ENCODE measurements around the gene PAX1.
A peak's percentile ranks its signal among the peaks of the same experiment; 100 is the strongest.

Gene PAX1

GRCh38 chr20:21713470-21713869 lies 8.0 kb downstream of the PAX1 start:
- H3K4me3 ChIP-seq (ENCODE audit: low read depth, low read length), result no peak overlapping the region
- TF ChIP-seq CTCF (IDR thresholded peaks at IDR 0.05; ENCODE audit: control insufficient read depth, extremely low read depth, insufficient read depth), result no peak
- no peak for DNase-seq (ENCODE audit: low read depth)

GRCh38 chr20:21713901-21714296 lies 8.4 kb downstream of the PAX1 start:
- no peak overlapping the region for H3K4me3 ChIP-seq (ENCODE audit: low read depth, low read length)
- no peak for DNase-seq (ENCODE audit: low read depth)

DNA sequence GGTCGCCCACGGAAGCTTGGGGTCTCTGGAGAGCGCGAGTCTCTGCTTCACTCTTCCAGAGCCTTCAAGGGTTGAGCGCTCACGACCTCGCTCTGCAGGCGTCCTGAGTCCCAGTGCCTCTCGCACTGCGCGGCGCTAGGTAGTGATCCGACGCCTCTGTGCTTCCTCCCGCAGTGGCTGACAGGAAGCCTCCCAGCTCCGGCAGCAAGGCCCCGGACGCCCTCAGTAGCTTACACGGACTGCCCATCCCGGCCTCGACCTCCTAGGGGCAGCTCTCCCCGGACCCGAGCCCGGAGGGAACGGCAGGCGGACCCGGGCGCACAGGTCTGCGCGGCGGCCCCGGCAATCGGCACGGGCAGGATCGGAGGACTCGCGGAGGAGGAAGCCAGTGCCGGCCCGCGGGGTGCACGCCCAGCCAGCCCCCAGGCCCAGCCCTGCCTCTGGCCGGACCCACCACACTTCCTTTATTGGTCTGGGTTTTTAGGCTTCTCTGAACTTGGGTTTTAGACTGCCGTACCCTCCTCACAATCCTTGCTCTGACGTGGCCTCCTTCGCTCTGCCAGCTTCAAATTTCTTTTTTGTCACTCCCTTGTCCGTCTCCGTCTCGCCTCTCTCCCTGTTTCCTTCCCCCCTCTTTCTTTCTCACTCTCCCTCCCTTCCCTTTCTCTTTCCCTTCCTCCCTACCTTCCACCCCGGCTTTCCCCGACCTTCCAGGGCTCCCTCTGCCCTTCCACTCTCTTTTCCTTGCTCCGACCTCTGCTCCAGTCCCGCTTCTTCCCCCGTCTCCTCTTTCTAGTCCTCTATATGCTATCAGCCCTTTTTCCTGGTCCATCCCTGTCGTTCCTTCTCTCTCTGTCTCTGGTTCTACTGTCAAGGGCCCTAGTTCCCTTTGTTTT lies 9.1 kb downstream of the PAX1 start:
- H3K4me3 ChIP-seq (ENCODE audit: low read depth, low read length), result no peak overlapping the region

More at GRCh38 chr20:21713901-21714296, 8.4 kb downstream of the PAX1 start:
- TF ChIP-seq CTCF (IDR thresholded peaks at IDR 0.05; ENCODE audit: control insufficient read depth, extremely low read depth, insufficient read depth), result no peak

GRCh38 chr20:21715193-21715881 lies 9.9 kb downstream of the PAX1 start:
- H3K4me3 ChIP-seq (ENCODE audit: low read depth, low read length), result no peak overlapping the region
- TF ChIP-seq CTCF (IDR thresholded peaks at IDR 0.05; ENCODE audit: control insufficient read depth, extremely low read depth, insufficient read depth), result no peak
- DNase-seq (ENCODE audit: low read depth), result no peak

More for the DNA sequence above, 9.1 kb downstream of the PAX1 start:
- TF ChIP-seq CTCF (IDR thresholded peaks at IDR 0.05; ENCODE audit: control insufficient read depth, extremely low read depth, insufficient read depth), result no peak
- DNase-seq (ENCODE audit: low read depth), result no peak

- H3K4me3 ChIP-seq (ENCODE audit: low read depth, low read length), result no peak overlapping the region
These were observed 14.2 kb downstream of the PAX1 start for GRCh38 chr20:21719592-21720214.

DNA sequence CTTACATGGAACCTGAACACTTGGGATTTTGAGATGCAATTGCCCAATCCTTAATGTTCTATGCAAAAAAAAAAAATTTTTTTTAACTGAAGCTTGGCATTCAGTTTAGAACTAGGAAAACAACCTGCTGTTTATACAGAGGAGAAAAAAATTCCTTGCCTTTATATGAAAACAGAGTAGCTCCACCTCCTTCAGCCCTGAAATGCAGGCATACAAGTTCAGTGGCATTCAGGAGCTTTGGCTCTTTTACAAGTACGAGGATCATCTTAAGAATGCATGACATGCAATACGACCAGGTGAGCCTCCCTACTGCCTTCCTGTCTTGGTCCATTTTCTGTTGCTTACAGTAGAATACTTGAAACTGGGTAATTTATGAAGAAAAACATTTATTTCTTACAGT lies 20.4 kb downstream of the PAX1 start:
- no peak overlapping the region for H3K4me3 ChIP-seq (ENCODE audit: low read depth, low read length)
- no peak for TF ChIP-seq CTCF (IDR thresholded peaks at IDR 0.05; ENCODE audit: control insufficient read depth, extremely low read depth, insufficient read depth)
- peak; percentile 90 for DNase-seq (ENCODE audit: low read depth)

More at GRCh38 chr20:21719592-21720214, 14.2 kb downstream of the PAX1 start:
- TF ChIP-seq CTCF (IDR thresholded peaks at IDR 0.05; ENCODE audit: control insufficient read depth, extremely low read depth, insufficient read depth), result peak; percentile 66
- DNase-seq (ENCODE audit: low read depth), result peak; percentile 55

Measured in LNCaP clone FGC (cell line).